Measurements from ENCODE around the gene TENM4.

Gene TENM4

GRCh38 chr11:79076526-79077115 is 364.2 kb downstream of the TENM4 start:
- no peak for DNase-seq

- DNase-seq: no peak
Measured at GRCh38 chr11:79074547-79074946, 366.3 kb downstream of the TENM4 start.

- DNase-seq: no peak
Measured at GRCh38 chr11:79071190-79071589, 369.6 kb downstream of the TENM4 start.

GRCh38 chr11:79070518-79070917 is 370.3 kb downstream of the TENM4 start:
- no peak for DNase-seq

- no peak for DNase-seq
Measured at GRCh38 chr11:79069504-79069903, 371.3 kb downstream of the TENM4 start.

- no peak for DNase-seq
Measured at GRCh38 chr11:79068356-79068755, 372.5 kb downstream of the TENM4 start.

- DNase-seq: no peak
Measured at GRCh38 chr11:79067352-79067679, 373.5 kb downstream of the TENM4 start.

- DNase-seq: no peak
Measured at GRCh38 chr11:79066456-79067351, 374.1 kb downstream of the TENM4 start.

GRCh38 chr11:79062814-79063762 is 377.7 kb downstream of the TENM4 start:
- no peak for DNase-seq

GRCh38 chr11:79060081-79060953 is 380.5 kb downstream of the TENM4 start:
- no peak for DNase-seq

GRCh38 chr11:79059141-79059540 is 381.7 kb downstream of the TENM4 start:
- no peak for DNase-seq

GRCh38 chr11:79055856-79056631 is 384.8 kb downstream of the TENM4 start:
- no peak for DNase-seq

GRCh38 chr11:79054636-79055035 is 386.2 kb downstream of the TENM4 start:
- DNase-seq: no peak

GRCh38 chr11:79052544-79052943 is 388.3 kb downstream of the TENM4 start:
- no peak for DNase-seq

GRCh38 chr11:79050786-79051185 is 390.0 kb downstream of the TENM4 start:
- DNase-seq: no peak

GRCh38 chr11:79049741-79050179 is 391.1 kb downstream of the TENM4 start:
- DNase-seq: no peak

GRCh38 chr11:79047980-79048379 is 392.9 kb downstream of the TENM4 start:
- DNase-seq: no peak

- DNase-seq: no peak
Measured at GRCh38 chr11:79047321-79047720, 393.5 kb downstream of the TENM4 start.

GRCh38 chr11:79046366-79046765 is 394.5 kb downstream of the TENM4 start:
- DNase-seq: no peak

GRCh38 chr11:79045800-79046304 is 395.0 kb downstream of the TENM4 start:
- DNase-seq: no peak
